Measurements from ENCODE around the gene NGEF.

DNA sequence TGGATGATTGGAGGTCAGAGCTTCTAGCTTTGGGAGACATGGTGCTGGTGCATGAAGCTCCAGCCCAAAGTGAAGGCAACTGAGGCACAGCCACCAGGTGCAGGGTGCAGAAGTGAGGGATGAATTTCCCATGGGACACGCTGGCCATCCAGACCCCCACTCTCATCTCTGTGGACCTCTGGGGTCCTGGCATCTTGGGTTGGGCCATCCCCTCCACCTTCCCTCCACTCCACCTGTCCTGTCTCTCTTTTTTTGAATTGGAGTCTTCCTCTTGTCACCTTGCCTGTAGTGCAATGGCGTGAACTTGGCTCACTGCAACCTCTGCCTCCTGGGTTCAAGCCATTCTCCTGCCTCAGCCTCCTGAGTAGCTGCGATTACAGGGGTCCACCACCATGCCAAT lies 3.4 kb downstream of the NGEF start:
- TF ChIP-seq CTCF (IDR thresholded peaks at IDR 0.05; ENCODE audit: insufficient read depth, low read depth, low read length) (no peak), EZH2 (IDR thresholded peaks at IDR 0.05; ENCODE audit: insufficient read depth, low read length) (no peak)
